Esophagus squamous epithelium (tissue), 4 donors: ENCODE data around the gene KRT33B.

Source experiments
- POLR2A ChIP-seq, 4 donors: fragments of 450-650 bp; IDR thresholded peaks; one replicate each; pipeline ENCODE4 v1.6.1; 2017; ENCODE audit warnings: antibody characterized with exemption in 4 of 4, mild to moderate bottlenecking in 4 of 4, moderate library complexity in 3 of 4
- TF ChIP-seq, protein P1 (sequence below), 6 experiments: fragments of 450-650 bp in 4 of 6; fragments of 200-600 bp in 2 of 6; sonication (generic) in 2 of 6; IDR thresholded peaks; one replicate each; pipeline ENCODE4 v1.5.1; 2016 to 2019; ENCODE audit warnings: antibody characterized with exemption in 6 of 6, mild to moderate bottlenecking in 4 of 6, moderate library complexity in 4 of 6

DNA sequence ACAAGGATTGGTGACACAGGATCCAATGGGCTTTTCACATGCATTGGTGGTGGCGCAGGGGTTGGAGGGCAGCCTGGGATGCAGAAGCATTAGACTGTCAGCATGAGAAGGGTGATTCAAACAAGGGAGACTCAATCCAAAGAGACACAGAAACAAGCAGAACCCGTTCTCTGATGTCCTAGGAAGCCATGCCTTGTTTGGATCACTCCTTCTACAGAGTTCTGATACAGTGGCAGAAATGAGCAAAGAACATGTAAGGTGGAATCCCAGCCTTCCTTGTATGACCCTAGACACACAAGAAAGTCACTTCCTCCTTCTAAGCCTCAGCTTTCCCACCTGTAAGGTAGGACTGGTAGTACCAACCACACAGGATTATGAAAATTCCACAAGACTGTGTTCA is 5.7 kb downstream of the KRT33B start:
- TF ChIP-seq, protein P1, sequence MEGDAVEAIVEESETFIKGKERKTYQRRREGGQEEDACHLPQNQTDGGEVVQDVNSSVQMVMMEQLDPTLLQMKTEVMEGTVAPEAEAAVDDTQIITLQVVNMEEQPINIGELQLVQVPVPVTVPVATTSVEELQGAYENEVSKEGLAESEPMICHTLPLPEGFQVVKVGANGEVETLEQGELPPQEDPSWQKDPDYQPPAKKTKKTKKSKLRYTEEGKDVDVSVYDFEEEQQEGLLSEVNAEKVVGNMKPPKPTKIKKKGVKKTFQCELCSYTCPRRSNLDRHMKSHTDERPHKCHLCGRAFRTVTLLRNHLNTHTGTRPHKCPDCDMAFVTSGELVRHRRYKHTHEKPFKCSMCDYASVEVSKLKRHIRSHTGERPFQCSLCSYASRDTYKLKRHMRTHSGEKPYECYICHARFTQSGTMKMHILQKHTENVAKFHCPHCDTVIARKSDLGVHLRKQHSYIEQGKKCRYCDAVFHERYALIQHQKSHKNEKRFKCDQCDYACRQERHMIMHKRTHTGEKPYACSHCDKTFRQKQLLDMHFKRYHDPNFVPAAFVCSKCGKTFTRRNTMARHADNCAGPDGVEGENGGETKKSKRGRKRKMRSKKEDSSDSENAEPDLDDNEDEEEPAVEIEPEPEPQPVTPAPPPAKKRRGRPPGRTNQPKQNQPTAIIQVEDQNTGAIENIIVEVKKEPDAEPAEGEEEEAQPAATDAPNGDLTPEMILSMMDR (IDR thresholded peaks at IDR 0.05): no peak
- no peak for TF ChIP-seq POLR2A (IDR thresholded peaks at IDR 0.05)
